Endometrial microvascular endothelial cells (primary cell): ENCODE results near the gene IKZF5. TPM values are rescaled to one million over a fixed set of nuclear protein-coding genes. Genes with fewer than 3 reads are reported as not detected.

Experiments
- in situ Hi-C: cut with HindIII; loops from 2 replicates; pipeline ENCODE4 v1.10.0; 2017; ENCODE audit warnings: low sequenced_read_pairs, low pct_unique_long_range_greater_than_20kb; ENCODE audit errors: inconsistent ontology term
- total RNA-seq: library from RNA; depleted of rRNA; stranded (reverse); fragments of >200 nt; gene quantifications from one replicate; pipeline ENCODE4 v1.2.3, GENCODE V29; 2015; ENCODE audit errors: inconsistent ontology term

The IKZF5 gene
- total RNA-seq, 1 donor from 2014 or later, result 4.6 TPM

DNA sequence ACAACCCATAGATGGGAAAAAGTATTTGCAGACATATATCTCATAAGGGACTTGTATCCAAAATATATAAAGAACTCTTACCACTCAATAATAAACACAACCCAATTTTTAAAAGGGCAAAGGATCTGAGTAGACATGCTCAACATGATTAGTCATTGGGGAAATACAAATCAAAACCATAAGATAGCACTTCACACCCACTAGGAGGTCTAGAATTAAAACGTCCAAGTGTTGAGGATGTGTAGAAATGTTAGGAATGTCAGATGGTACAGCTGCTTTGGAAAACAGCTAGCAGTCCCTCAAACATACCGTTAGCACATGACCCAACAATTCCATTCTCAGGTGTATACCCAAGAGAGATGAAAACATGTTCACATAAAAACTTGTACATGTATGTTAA, 20.1 kb downstream of the IKZF5 start:
- in situ Hi-C loops, result no loop called here

GRCh38 chr10:122986335-122986734, 22.3 kb downstream of the IKZF5 start:
- in situ Hi-C loops, result no loop called here

GRCh38 chr10:122984708-122985107, 23.9 kb downstream of the IKZF5 start:
- in situ Hi-C loops, result no loop called here

- in situ Hi-C loops, result no loop called here
These were observed 24.7 kb downstream of the IKZF5 start for GRCh38 chr10:122983898-122984297.

- in situ Hi-C loops, result no loop called here
These were observed 27.5 kb downstream of the IKZF5 start for GRCh38 chr10:122981066-122981464.

- in situ Hi-C loops, result no loop called here
These were observed 28.2 kb downstream of the IKZF5 start, which contains the start of gene PSTK for GRCh38 chr10:122980209-122981065. TSS of gene PSTK (plus strand) at chr10:122980401. CDS start at chr10:122980480, 79 bp downstream.

DNA sequence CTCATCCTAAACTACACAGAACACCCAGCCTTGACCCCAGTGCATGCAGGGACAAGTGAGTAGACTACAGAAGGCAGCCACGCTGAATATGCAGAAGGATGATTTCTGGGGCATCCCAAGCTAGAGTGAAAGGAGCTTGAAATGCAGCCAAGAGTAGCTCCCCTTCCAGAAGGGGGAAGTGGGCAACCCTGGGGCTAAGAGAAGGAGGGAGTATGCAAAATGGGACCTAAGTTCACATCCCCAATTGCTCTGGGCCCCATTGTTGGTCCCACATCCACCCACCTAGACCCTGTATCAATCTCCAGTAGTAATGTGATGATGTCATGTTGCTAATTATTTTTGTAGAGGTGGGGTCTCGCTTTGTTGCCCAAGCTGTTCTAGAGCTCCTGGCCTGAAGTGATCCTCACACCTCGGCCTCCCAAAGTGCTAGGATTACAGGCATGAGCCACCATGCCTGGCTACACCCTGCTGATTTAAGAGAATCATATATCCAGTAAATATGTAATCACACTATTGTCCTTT, 34.0 kb downstream of the IKZF5 start:
- in situ Hi-C loops, result no loop called here

GRCh38 chr10:122974023-122974422, 34.6 kb downstream of the IKZF5 start:
- in situ Hi-C loops, result no loop called here

GRCh38 chr10:122968698-122969097, 39.9 kb downstream of the IKZF5 start:
- in situ Hi-C loops, result no loop called here

GRCh38 chr10:122966879-122967278, 41.7 kb downstream of the IKZF5 start:
- in situ Hi-C loops, result no loop called here

DNA sequence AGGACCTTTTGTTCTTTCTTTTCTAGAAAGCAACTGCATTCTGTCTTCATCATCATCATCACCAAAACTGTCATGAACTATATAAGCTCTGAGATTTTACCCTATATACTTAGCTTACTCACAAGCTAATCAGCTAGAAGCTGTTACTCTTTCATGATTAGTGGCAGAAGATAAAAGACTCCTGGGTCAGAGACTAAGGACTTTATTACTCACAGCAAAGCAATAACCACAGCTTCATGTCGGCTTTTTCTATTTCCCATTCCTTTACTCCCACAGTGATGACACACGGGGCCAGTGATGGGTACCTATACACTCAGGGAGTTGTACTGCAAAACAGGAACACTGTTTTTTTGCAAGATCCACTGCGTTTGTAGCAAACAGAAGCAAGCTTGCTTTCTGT, 46.2 kb downstream of the IKZF5 start:
- in situ Hi-C loops, result no loop called here

DNA sequence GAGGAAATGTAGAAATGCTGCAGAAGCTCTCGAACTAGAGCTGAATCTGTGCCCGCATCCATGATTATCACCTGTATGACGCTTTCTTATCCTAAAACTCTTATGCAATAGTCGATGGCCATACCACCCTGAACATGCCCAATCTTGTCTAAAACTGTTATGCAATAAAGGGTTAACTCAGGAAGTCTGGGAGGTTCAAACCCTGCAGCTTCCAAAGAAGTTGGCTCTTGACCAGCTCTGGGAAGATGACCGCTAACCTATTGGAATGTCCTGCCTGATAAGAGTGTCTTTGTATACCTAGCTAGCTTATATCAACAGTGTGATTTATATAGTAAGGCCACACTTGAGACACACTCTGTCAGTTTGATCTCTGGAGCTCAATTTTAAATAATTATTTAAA, 51.1 kb downstream of the IKZF5 start:
- in situ Hi-C loops, result no loop called here

DNA sequence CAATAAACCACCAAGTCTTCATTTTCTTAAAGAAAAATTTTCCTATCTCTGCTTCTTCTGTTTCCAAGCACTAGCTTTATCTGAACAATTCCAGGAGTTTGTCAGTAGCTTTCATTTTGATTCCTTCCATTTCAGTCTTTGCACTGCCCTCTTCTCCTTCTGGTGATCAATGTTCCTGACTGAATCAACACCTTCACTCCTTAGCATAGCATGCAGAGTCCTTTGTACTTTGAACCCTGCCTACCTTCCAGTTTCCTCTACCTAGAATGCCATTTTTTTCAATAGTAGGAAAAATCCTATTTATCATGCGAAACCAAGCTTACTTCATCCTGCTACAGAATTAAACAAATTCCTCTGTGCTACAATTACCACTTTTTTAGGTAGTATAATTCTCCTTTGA, 52.7 kb downstream of the IKZF5 start:
- in situ Hi-C loops, result no loop called here

DNA sequence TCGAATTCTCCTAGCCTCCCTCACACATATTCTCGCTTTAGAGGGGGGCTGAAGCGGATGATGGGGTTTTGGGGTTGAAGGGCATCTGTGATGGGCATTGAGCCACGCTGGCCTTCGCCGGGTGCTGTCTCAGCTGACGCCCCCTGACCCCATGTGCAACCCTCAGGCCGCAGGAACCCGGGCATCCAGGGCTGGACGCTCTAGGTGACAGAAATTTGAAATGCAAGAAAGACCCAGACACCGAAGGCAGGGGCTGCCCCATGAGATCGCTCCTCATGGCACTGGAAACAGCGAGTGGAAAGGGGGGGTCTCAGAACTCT, 53.9 kb downstream of the IKZF5 start:
- in situ Hi-C loops, result no loop called here

DNA sequence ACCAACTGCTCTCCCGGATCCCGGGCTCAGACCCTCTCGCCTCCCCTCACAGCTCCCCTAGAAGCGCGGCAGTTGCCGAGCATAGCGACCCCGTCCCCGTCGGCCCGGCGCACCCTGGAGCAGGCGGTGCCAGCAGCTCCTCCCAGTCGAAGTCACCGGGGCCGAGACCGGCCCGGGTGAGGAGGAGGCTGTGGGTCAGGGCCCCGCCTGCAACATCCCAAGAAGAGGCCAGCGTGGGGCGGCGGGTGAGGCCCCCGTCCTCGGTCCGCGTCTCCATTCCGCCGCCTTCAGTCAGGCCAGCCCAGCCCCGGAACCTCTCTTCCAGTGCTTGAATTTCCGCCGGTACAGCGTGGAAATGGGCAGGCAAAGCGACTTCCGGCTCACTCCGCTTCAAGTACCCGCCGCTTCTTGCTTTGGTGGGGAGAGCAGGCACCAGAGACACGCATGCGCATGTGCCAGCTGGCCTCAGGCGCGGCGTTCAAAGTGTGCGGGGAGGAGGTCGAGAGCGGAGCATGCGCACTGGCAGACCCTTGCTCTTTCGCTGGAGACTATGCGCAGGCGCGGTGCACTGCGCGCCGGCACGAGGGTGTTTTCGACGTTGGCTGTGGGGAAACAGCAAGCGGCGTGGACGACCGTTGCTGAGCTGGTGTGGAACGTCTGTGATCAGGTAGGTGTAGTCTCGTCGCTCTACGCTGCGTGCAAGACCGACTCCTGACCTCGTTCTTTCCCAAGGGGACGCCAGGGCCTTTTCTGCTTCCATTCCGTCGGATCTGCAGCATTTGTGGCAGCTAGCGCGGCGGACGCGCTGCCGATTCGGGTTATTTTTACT, 54.5 kb downstream of the IKZF5 start, which contains the start of gene C10orf88:
TSS of gene C10orf88 (minus strand) at position 326 of the 829 bp plus-strand sequence. CDS start at position 277, 49 bp downstream.
- in situ Hi-C loops, result no loop called here

DNA sequence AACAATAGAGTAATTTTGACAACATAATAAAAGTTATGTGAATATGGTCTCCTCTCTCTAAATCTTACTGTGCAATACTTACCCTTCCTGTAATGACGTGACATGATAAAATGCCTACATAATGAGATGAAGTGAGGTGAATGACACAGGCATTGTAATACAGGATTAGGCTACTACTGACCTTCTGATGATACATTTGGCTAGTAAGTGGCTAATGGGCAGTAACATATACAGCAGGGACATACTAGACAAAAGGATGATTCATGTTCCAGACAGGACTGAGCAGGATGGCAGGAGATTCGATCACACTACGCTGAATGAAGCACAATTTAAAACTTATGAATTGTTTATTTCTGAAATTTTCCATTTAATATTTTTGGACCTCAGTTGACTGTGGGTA, 59.3 kb downstream of the IKZF5 start:
- in situ Hi-C loops, result no loop called here
